ENCODE results near the gene KATNA1. TPM values are rescaled to one million over a fixed set of nuclear protein-coding genes. Genes with fewer than 3 reads are reported as not detected.

The KATNA1 gene
- total RNA-seq, 5 donors from 2014 or later (not counting 1 experiment from before 2014, with no cell fraction given) = 15.2 to 18.2 (median 15.9) TPM

DNA sequence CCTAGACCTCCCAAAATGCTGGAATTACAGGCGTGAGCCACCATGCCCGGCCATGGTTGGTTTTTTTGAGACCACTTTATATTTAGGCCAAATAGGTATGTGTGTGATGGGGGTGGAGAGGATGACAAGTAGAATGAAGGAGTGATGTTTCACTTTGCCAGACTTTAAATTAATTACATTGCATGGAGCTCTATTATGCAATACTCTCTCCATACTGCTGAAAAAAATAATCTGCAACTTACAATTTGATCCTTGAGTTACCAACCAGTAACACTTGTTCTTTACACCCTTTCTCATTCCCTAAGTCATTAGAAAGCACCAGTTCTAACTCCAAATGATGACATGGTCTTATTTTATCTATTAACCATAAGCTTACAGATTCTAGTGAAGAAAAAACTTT lies 55.5 kb downstream of the KATNA1 start:
- H3K36me3 ChIP-seq (ENCODE audit: control insufficient read depth in 2 of 2, extremely low read depth in 1 of 2, insufficient read depth in 1 of 2, low read length in 1 of 2) = peaks cover 0 to 56% of the 10 kb centered on the region in 2 donors
- CTCF ChIA-PET = interaction anchor here in 1 of 2 donors (0.7 kb wide), 1 partner anchor 37 kb away, joined by 3 read pairs; no protein-coding TSS in a partner anchor
- H3K4me1 Mint-ChIP-seq = no peaks in the 10 kb centered on the region
- H3K27me3 Mint-ChIP-seq = no peaks in the 10 kb centered on the region
- no CpG with 5 or more reads among the region's 2 CpGs for WGBS (ENCODE audit: insufficient coverage)
- no peak overlapping the region for H3K4me3 Mint-ChIP-seq
- H3K9me3 ChIP-seq = no peaks in the 10 kb centered on the region
- H3K27me3 ChIP-seq (replicated peaks in 1 of 2; ENCODE audit: control insufficient read depth in 2 of 2, extremely low read depth in 1 of 2, insufficient read depth in 2 of 2, low read length in 1 of 2) = no peaks in the 10 kb centered on the region
- POLR2A ChIA-PET = interaction anchor here (0.5 to 1.0 kb wide), 3 partner anchors 27 to 98 kb away, joined by 5 to 8 read pairs (median 7); partner anchors contain the start of gene GINM1 (in 1 of the 2)
- no peaks in the 10 kb centered on the region for H3K4me1 ChIP-seq (ENCODE audit: control insufficient read depth in 1 of 2, extremely low read depth in 1 of 2, insufficient read depth in 2 of 2, low read length in 2 of 2)
- H3K4me3 ChIP-seq (ENCODE audit: control insufficient read depth in 1 of 2, extremely low read depth in 1 of 2, low read length in 1 of 2) = no peak overlapping the region
- no peak overlapping the region for H3K27ac ChIP-seq (ENCODE audit: low read length)
- ATAC-seq (replicated peaks in 1 of 4) (no peak), DNase-seq (no peak)
- no peak overlapping the region for H3K27ac Mint-ChIP-seq
- peaks cover 38% of the 10 kb centered on the region for H3K36me3 Mint-ChIP-seq
- no peaks in the 10 kb centered on the region for H3K9me3 Mint-ChIP-seq

DNA sequence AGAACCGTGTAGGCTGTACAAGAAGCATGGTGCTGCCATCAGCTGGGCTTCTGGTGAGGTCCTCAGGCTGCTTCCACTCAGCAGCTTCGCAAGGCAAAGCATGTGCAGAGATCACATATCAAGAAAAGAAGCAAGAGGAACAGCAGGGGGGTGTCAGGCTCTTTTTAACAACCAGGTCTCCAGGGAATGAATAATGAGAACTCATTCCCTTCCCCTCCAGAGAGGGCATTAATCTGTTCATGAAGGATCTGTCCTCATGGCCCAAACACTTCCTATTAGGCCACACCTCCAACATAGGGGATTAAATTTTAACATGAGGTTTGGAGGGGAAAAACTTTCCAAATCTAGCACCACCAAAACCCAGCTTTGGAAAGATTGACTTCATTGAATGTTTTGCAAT lies 62.4 kb downstream of the KATNA1 start:
- ChIA-PET CTCF (no interaction called here), POLR2A (interaction anchor here in 1 of 2 donors (1.1 kb wide), 1 partner anchor 167 kb away, joined by 3 read pairs; no protein-coding TSS in a partner anchor)
- 100% methylated on average over 1 of the region's 2 CpGs for WGBS (ENCODE audit: insufficient coverage)
- Histone ChIP-seq H3K4me3 (ENCODE audit: control insufficient read depth in 1 of 2, extremely low read depth in 1 of 2, low read length in 1 of 2) (no peak overlapping the region), H3K9me3 (no peaks in the 10 kb centered on the region), H3K27me3 (replicated peaks in 1 of 2; ENCODE audit: control insufficient read depth in 2 of 2, extremely low read depth in 1 of 2, insufficient read depth in 2 of 2, low read length in 1 of 2) (no peaks in the 10 kb centered on the region), H3K36me3 (ENCODE audit: control insufficient read depth in 2 of 2, extremely low read depth in 1 of 2, insufficient read depth in 1 of 2, low read length in 1 of 2) (peaks cover 6 to 52% of the 10 kb centered on the region in 2 donors), H3K27ac (ENCODE audit: low read length) (no peak overlapping the region), H3K4me1 (ENCODE audit: control insufficient read depth in 1 of 2, extremely low read depth in 1 of 2, insufficient read depth in 2 of 2, low read length in 2 of 2) (no peaks in the 10 kb centered on the region)
- DNase-seq (no peak), ATAC-seq (replicated peaks in 1 of 4) (no peak)
- no peaks in the 10 kb centered on the region for H3K4me1 Mint-ChIP-seq
- no peak overlapping the region for H3K27ac Mint-ChIP-seq
- H3K9me3 Mint-ChIP-seq = no peaks in the 10 kb centered on the region
- H3K27me3 Mint-ChIP-seq = no peaks in the 10 kb centered on the region
- H3K36me3 Mint-ChIP-seq = peaks cover 39% of the 10 kb centered on the region
- no peak overlapping the region for H3K4me3 Mint-ChIP-seq

DNA sequence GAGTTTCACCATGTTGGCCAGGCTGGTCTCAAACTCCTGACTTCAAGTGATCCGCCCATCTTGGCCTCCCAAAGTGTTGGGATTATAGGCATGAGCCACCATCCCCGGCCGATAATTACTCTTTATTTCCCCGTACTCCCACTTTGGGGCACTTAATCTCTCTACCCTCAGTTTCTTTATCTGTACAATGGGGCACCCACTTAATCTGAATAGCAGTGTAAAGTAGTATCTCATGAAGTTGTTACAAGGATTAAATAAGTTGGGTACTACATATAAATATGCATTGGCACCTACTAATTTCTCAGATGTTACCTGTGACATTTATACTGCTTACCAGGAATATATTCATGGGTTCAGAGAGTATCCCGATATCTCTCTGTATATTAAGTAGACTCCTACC lies 67.2 kb downstream of the KATNA1 start:
- no CpG with 5 or more reads among the region's 5 CpGs for WGBS (ENCODE audit: insufficient coverage)
- Mint-ChIP-seq H3K4me1 (no peaks in the 10 kb centered on the region), H3K27ac (no peak overlapping the region), H3K36me3 (peaks cover 45% of the 10 kb centered on the region), H3K9me3 (no peaks in the 10 kb centered on the region), H3K4me3 (no peak overlapping the region), H3K27me3 (no peaks in the 10 kb centered on the region)
- H3K27me3 ChIP-seq (replicated peaks in 1 of 2; ENCODE audit: control insufficient read depth in 2 of 2, extremely low read depth in 1 of 2, insufficient read depth in 2 of 2, low read length in 1 of 2) = no peaks in the 10 kb centered on the region
- peaks cover 12 to 46% of the 10 kb centered on the region in 2 donors for H3K36me3 ChIP-seq (ENCODE audit: control insufficient read depth in 2 of 2, extremely low read depth in 1 of 2, insufficient read depth in 1 of 2, low read length in 1 of 2)
- no peak for DNase-seq
- no peak overlapping the region for H3K4me3 ChIP-seq (ENCODE audit: control insufficient read depth in 1 of 2, extremely low read depth in 1 of 2, low read length in 1 of 2)
- no peaks in the 10 kb centered on the region for H3K9me3 ChIP-seq
- H3K4me1 ChIP-seq (ENCODE audit: control insufficient read depth in 1 of 2, extremely low read depth in 1 of 2, insufficient read depth in 2 of 2, low read length in 2 of 2) = no peaks in the 10 kb centered on the region
- ChIA-PET CTCF (interaction anchor here in 1 of 2 donors (0.5 kb wide), 1 partner anchor 504 kb away, joined by 4 read pairs; no protein-coding TSS in a partner anchor), POLR2A (interaction anchor here in 1 of 2 donors (0.6 kb wide), 1 partner anchor 25 kb away, joined by 3 read pairs; no protein-coding TSS in a partner anchor)
- no peak for ATAC-seq (replicated peaks in 1 of 4)
- H3K27ac ChIP-seq (ENCODE audit: low read length) = no peak overlapping the region

DNA sequence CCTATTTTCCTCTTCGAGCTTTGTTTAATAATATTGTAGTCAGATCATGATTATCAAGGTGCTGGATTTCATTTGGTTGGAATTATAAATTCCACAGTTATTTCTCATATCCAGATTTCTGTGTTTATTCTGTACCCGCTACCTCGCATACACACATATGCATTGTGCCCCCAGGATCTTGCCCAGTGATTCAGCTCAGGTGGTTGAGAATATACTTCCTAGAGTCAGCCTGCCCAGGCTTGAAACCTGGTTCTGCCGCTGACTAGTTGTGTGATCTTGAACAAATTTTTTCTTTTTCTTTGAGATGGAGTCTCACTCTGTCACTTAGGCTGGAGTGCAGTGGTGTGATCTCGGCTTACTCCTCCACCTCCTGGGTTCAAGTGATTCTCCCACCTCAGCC lies 67.6 kb downstream of the KATNA1 start:
- H3K4me1 ChIP-seq (ENCODE audit: control insufficient read depth in 1 of 2, extremely low read depth in 1 of 2, insufficient read depth in 2 of 2, low read length in 2 of 2) = no peaks in the 10 kb centered on the region
- no peaks in the 10 kb centered on the region for H3K27me3 ChIP-seq (replicated peaks in 1 of 2; ENCODE audit: control insufficient read depth in 2 of 2, extremely low read depth in 1 of 2, insufficient read depth in 2 of 2, low read length in 1 of 2)
- no CpG with 5 or more reads among the region's 5 CpGs for WGBS (ENCODE audit: insufficient coverage)
- no peak overlapping the region for H3K4me3 ChIP-seq (ENCODE audit: control insufficient read depth in 1 of 2, extremely low read depth in 1 of 2, low read length in 1 of 2)
- no peaks in the 10 kb centered on the region for H3K27me3 Mint-ChIP-seq
- ATAC-seq (replicated peaks in 1 of 4) (no peak), DNase-seq (no peak)
- peaks cover 42% of the 10 kb centered on the region for H3K36me3 Mint-ChIP-seq
- POLR2A ChIA-PET = interaction anchor here in 1 of 2 donors (0.6 kb wide), 1 partner anchor 57 kb away, joined by 4 read pairs; no protein-coding TSS in a partner anchor
- H3K27ac ChIP-seq (ENCODE audit: low read length) = no peak overlapping the region
- CTCF ChIA-PET = interaction anchor here in 1 of 2 donors (0.5 kb wide), 1 partner anchor 504 kb away, joined by 4 read pairs; no protein-coding TSS in a partner anchor
- no peak overlapping the region for H3K4me3 Mint-ChIP-seq
- H3K27ac Mint-ChIP-seq = no peak overlapping the region
- H3K4me1 Mint-ChIP-seq = peaks cover 0 to 1% (median 0%) of the 10 kb centered on the region in 3 donors
- H3K9me3 ChIP-seq = no peaks in the 10 kb centered on the region
- H3K36me3 ChIP-seq (ENCODE audit: control insufficient read depth in 2 of 2, extremely low read depth in 1 of 2, insufficient read depth in 1 of 2, low read length in 1 of 2) = peaks cover 12 to 46% of the 10 kb centered on the region in 2 donors
- H3K9me3 Mint-ChIP-seq = no peaks in the 10 kb centered on the region

DNA sequence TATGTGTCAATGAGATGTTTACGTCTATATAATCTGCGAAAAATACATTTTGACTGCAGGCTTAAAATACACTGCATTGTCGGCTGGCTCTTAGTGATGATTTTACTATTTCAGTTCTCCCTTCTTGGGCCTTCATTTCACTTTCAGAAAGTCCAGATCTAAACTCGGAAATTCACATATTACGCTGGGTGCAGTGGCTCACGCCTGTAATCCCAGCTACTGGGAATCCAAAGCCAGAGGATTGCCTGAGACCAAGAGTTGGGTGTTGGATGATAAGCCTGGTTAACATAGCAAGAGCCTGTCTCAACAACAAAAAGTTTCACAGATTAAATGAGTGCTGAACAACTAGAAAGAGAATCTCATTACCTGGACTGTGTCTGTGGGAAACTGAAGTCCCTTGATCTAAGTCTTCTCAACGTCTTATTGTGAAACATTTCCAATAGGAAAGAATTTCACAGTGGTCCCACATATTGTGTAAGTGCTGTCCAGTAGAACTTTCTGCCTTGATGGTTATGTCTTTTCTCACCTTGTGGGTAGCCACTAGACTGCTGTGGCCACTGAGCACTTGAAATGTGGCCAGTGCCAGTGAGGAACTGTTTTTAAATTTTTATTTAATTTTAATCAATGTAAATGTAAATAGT lies 80.4 kb downstream of the KATNA1 start:
- Mint-ChIP-seq H3K4me1 (peaks cover 23 to 29% (median 27%) of the 10 kb centered on the region in 3 donors), H3K36me3 (no peaks in the 10 kb centered on the region), H3K27me3 (no peaks in the 10 kb centered on the region), H3K27ac (no peak overlapping the region), H3K9me3 (no peaks in the 10 kb centered on the region), H3K4me3 (peak overlapping the region in 2 of 3 donors; percentile 91 to 92)
- peaks cover 0 to 1% of the 10 kb centered on the region in 2 donors for H3K36me3 ChIP-seq (ENCODE audit: control insufficient read depth in 2 of 2, extremely low read depth in 1 of 2, insufficient read depth in 1 of 2, low read length in 1 of 2)
- H3K9me3 ChIP-seq = no peaks in the 10 kb centered on the region
- H3K4me1 ChIP-seq (ENCODE audit: control insufficient read depth in 1 of 2, extremely low read depth in 1 of 2, insufficient read depth in 2 of 2, low read length in 2 of 2) = peaks cover 3 to 15% of the 10 kb centered on the region in 2 experiments
- ATAC-seq (replicated peaks in 1 of 4) (no peak), DNase-seq (no peak)
- CTCF ChIA-PET = no interaction called here
- POLR2A ChIA-PET = no interaction called here
- H3K27ac ChIP-seq (ENCODE audit: low read length) = no peak overlapping the region
- 93% methylated on average over 3 of the region's 7 CpGs for WGBS (ENCODE audit: insufficient coverage)
- H3K27me3 ChIP-seq (replicated peaks in 1 of 2; ENCODE audit: control insufficient read depth in 2 of 2, extremely low read depth in 1 of 2, insufficient read depth in 2 of 2, low read length in 1 of 2) = no peaks in the 10 kb centered on the region
- no peak overlapping the region for H3K4me3 ChIP-seq (ENCODE audit: control insufficient read depth in 1 of 2, extremely low read depth in 1 of 2, low read length in 1 of 2)

DNA sequence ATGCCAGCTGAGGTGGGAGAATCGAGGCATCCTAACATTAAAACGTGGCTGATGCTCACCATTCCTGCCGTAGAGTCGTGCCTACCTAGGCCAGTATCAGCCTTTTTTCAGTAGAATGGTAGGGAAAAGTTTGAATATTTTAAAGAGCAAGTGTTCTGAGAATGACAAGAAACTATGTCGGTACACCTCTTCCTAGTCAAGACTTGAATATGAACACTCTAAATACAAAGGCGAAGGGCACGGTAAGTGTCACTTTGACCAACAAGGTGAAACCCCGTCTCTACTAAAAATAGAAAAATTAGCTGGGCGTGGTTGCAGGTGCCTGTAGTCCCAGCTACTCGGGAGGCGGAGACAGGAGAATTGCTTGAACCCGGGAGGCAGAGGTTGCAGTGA lies 81.3 kb downstream of the KATNA1 start:
- Histone ChIP-seq H3K4me3 (ENCODE audit: control insufficient read depth in 1 of 2, extremely low read depth in 1 of 2, low read length in 1 of 2) (peak overlapping the region; percentile 90 to 98), H3K27me3 (replicated peaks in 1 of 2; ENCODE audit: control insufficient read depth in 2 of 2, extremely low read depth in 1 of 2, insufficient read depth in 2 of 2, low read length in 1 of 2) (no peaks in the 10 kb centered on the region), H3K27ac (ENCODE audit: low read length) (no peak overlapping the region), H3K36me3 (ENCODE audit: control insufficient read depth in 2 of 2, extremely low read depth in 1 of 2, insufficient read depth in 1 of 2, low read length in 1 of 2) (no peaks in the 10 kb centered on the region), H3K4me1 (ENCODE audit: control insufficient read depth in 1 of 2, extremely low read depth in 1 of 2, insufficient read depth in 2 of 2, low read length in 2 of 2) (peaks cover 3 to 15% of the 10 kb centered on the region in 2 experiments), H3K9me3 (no peaks in the 10 kb centered on the region)
- DNase-seq = no peak
- Mint-ChIP-seq H3K4me1 (peaks cover 23 to 29% (median 27%) of the 10 kb centered on the region in 3 donors), H3K36me3 (no peaks in the 10 kb centered on the region), H3K4me3 (peak overlapping the region; percentile 91 to 95 (median 92)), H3K9me3 (no peaks in the 10 kb centered on the region), H3K27ac (peak overlapping the region in 1 of 2 donors; percentile 83), H3K27me3 (no peaks in the 10 kb centered on the region)
- POLR2A ChIA-PET = no interaction called here
- CTCF ChIA-PET = no interaction called here
- WGBS (ENCODE audit: insufficient coverage) = 36% methylated on average over 5 of the region's 12 CpGs
- no peak for ATAC-seq (replicated peaks in 1 of 4)
